Upper lobe of left lung (tissue), 6 donors: ENCODE results near the gene SYMPK. TPM values are rescaled to one million over a fixed set of nuclear protein-coding genes. Genes with fewer than 3 reads are reported as not detected.

Experiments used
- ATAC-seq, 2 donors: fragments of 200-7000 bp; cut with Tn5 transposase; one replicate each; pipeline ENCODE4 v1.9.1; 2022; ENCODE audit warnings: mild to moderate bottlenecking in 2 of 2, moderate library complexity in 2 of 2; ENCODE audit not compliant: low FRiP score in 2 of 2
- DNase-seq, 2 donors: peaks; one replicate each; pipeline ENCODE4 v3.0.0-alpha.2; 2019 to 2020
- H3K27ac ChIP-seq, 4 donors: fragments of 200-600 bp; sonication (generic); one replicate each; pipeline ENCODE4 v1.5.1; 2016 to 2019
- H3K27me3 ChIP-seq, 4 donors: fragments of 200-600 bp; sonication (generic); one replicate each; pipeline ENCODE4 v1.5.1; 2017 to 2019
- H3K36me3 ChIP-seq, 4 donors: fragments of 200-600 bp; sonication (generic); one replicate each; pipeline ENCODE4 v1.5.1; 2016 to 2019
- H3K4me1 ChIP-seq, 4 donors: fragments of 200-600 bp; sonication (generic); one replicate each; pipeline ENCODE4 v1.5.1; 2018 to 2019
- H3K4me3 ChIP-seq, 4 donors: fragments of 200-600 bp; sonication (generic); one replicate each; pipeline ENCODE4 v1.5.1; 2017 to 2019; ENCODE audit warnings: mild to moderate bottlenecking in 2 of 4, moderate library complexity in 1 of 4
- H3K9me3 ChIP-seq, 4 donors: fragments of 200-600 bp; sonication (generic); one replicate each; pipeline ENCODE4 v1.5.1; 2018 to 2019
- CTCF ChIP-seq, 6 experiments: fragments of 450-650 bp in 4 of 6; fragments of 200-600 bp in 2 of 6; sonication (generic) in 2 of 6; IDR thresholded peaks; one replicate each; pipeline ENCODE4 v1.5.1; 2016 to 2019; ENCODE audit warnings: antibody characterized with exemption in 6 of 6
- EP300 ChIP-seq, 4 donors: sonication (generic); formaldehyde crosslinking; IDR thresholded peaks; one replicate each; pipeline ENCODE4 v1.5.1; 2017; ENCODE audit warnings: antibody characterized with exemption in 4 of 4, control low read depth in 2 of 4
- POLR2A ChIP-seq, 4 donors: fragments of 450-650 bp; IDR thresholded peaks; one replicate each; pipeline ENCODE4 v1.5.1; 2016 to 2017; ENCODE audit warnings: antibody characterized with exemption in 4 of 4, mild to moderate bottlenecking in 2 of 4
- POLR2AphosphoS5 ChIP-seq, 2 donors: sonication (generic); formaldehyde crosslinking; IDR thresholded peaks; one replicate each; pipeline ENCODE4 v1.5.1; 2017; ENCODE audit warnings: antibody characterized with exemption in 2 of 2
- WGBS, 2 donors: methylation state at CpG; one replicate each; pipeline ENCODE4 v1.1.5; 2017 to 2018; 5-methylcytosine and 5-hydroxymethylcytosine counted together
- total RNA-seq, 6 donors: library from RNA; depleted of rRNA in 4 of 6; stranded (reverse); fragments of >200 nt in 4 of 6; gene quantifications; one replicate each; pipeline versions ENCODE4 v1.1.0 to v1.2.1, GENCODE V29; 2016 to 2021
- donor health status: DM: no; HTN: no; CAD: no; lungs with moderate emphysema.
- donor health status: DM: no; HTN: yes; CAD: no; lungs with severe emphysema.

SYMPK gene
- total RNA-seq, 6 donors from 2014 or later, result 35.0 to 345 (median 76.0) TPM

DNA sequence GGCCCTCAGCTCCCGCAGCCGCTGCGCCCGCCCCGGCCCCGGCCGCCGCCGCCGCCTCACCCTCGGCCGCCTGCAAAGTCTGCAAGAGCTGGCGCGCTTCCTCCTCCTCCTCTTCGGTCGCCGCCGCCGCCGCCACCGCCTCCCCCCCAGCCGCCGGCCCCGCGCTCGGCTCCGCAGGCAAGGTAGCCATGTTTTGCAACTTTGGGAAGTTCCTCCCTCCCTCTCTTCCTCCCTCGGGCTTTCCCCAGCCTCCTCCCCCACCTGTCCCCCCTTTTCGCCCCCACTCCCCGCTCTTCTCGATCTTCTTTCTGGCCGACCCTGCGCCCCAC, 94.3 kb downstream of the SYMPK start:
- Histone ChIP-seq H3K27ac (peak overlapping the region; percentile 83 to 97 (median 95)), H3K9me3 (no peaks in the 10 kb centered on the region), H3K4me1 (peaks cover 30 to 70% (median 37%) of the 10 kb centered on the region in 4 donors), H3K27me3 (peaks cover 0 to 3% (median 1%) of the 10 kb centered on the region in 4 donors), H3K36me3 (peaks cover 0 to 8% (median 4%) of the 10 kb centered on the region in 4 donors), H3K4me3 (peak overlapping the region; percentile 60 to 87 (median 82))
- DNase-seq, result peak in 1 of 2 donors; percentile 93
- no peak for TF ChIP-seq CTCF (IDR thresholded peaks at IDR 0.05)
- no peak for TF ChIP-seq EP300 (IDR thresholded peaks at IDR 0.05)
- TF ChIP-seq POLR2AphosphoS5 (IDR thresholded peaks at IDR 0.05), result no peak
- 2 to 3% methylated on average over 6 to 18 of the region's 33 CpGs for WGBS, 2 donors
- no peak for ATAC-seq

- TF ChIP-seq POLR2A (IDR thresholded peaks at IDR 0.05) (peak in 1 of 4 donors; percentile 59), CTCF (IDR thresholded peaks at IDR 0.05) (no peak), POLR2AphosphoS5 (IDR thresholded peaks at IDR 0.05) (peak in 1 of 2 donors; percentile 52), EP300 (IDR thresholded peaks at IDR 0.05) (no peak)
- peaks cover 30 to 70% (median 37%) of the 10 kb centered on the region in 4 donors for H3K4me1 ChIP-seq
- peaks cover 0 to 8% (median under 1%) of the 10 kb centered on the region in 4 donors for H3K36me3 ChIP-seq
- 1 to 9% methylated on average over 14 to 56 of the region's 102 CpGs for WGBS, 2 donors
- H3K27ac ChIP-seq, result peak overlapping the region; percentile 83 to 97 (median 95)
- peaks cover 0 to 3% (median 1%) of the 10 kb centered on the region in 4 donors for H3K27me3 ChIP-seq
- peak; percentile 73 to 93 for DNase-seq
- peak overlapping the region; percentile 60 to 87 (median 82) for H3K4me3 ChIP-seq
- no peak for ATAC-seq
- H3K9me3 ChIP-seq, result no peaks in the 10 kb centered on the region
Observed at GRCh38 chr19:45767881-45768654, 94.9 kb downstream of the SYMPK start.

DNA sequence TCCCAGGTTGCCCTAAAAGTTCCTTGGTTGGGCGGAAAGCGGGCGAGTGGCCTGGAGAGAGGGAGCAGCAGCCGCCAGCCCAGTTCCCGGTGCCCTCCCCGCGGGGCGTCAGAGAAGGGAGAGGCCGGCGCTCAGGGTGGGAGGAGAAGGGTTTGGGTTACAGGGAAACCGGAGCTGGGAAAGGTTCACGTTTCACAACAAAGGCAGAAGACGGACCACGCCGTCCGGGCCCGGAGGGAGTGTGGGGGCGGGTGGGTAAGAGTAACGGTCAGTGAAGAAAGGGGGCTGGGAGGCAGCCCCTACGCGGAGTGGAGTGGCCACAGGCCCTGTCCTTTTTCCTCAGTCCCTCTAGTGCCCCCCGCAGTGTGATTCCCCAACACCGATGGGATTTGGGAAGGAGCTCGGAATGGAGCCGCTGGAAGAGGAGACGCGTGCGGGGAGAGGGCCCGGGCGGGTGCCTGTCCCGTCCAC, 95.5 kb downstream of the SYMPK start:
- H3K4me1 ChIP-seq, result peaks cover 30 to 70% (median 37%) of the 10 kb centered on the region in 4 donors
- peaks cover 0 to 3% (median 1%) of the 10 kb centered on the region in 4 donors for H3K27me3 ChIP-seq
- H3K36me3 ChIP-seq, result peaks cover 0 to 8% (median 0%) of the 10 kb centered on the region in 4 donors
- peak in 1 of 2 donors; percentile 17 for ATAC-seq
- DNase-seq, result peak; percentile 79 to 90
- peak overlapping the region; percentile 60 to 87 (median 82) for H3K4me3 ChIP-seq
- H3K27ac ChIP-seq, result peak overlapping the region; percentile 83 to 97 (median 95)
- 15 to 17% methylated on average over 21 to 26 of the region's 31 CpGs for WGBS, 2 donors
- TF ChIP-seq EP300 (IDR thresholded peaks at IDR 0.05), result no peak
- TF ChIP-seq CTCF (IDR thresholded peaks at IDR 0.05), result no peak
- peak in 1 of 2 donors; percentile 80 for TF ChIP-seq POLR2AphosphoS5 (IDR thresholded peaks at IDR 0.05)
- peak in 2 of 4 donors; percentile 51 to 64 for TF ChIP-seq POLR2A (IDR thresholded peaks at IDR 0.05)
- no peaks in the 10 kb centered on the region for H3K9me3 ChIP-seq

DNA sequence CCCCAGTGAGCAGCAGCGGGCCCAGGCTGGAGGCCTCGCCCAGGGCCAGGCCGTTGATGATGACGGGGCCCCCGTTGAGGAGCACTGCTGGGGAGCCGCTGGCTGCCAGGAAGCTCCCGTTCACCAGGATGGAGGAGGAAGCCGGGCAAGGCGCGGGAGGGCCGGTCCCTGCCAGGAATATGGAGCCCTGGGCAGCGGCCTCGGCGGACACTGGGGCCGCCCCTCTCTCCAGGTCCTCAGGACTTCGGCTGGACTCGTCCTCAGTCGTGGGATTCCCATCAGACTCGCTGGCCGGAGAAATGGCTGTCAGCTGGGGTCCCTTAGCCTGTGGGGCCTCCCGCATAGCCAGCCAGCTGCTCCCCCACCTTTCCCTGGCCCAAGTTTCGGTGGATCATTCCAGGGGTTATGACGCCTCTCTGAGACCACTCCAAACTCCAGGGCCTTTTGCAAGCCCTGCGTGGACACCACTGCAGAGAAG, 96.0 kb downstream of the SYMPK start:
- ATAC-seq (no peak), DNase-seq (peak in 1 of 2 donors; percentile 87)
- 57 to 67% methylated on average over 22 to 24 of the region's 24 CpGs for WGBS, 2 donors

More for the DNA sequence above, 96.0 kb downstream of the SYMPK start:
- Histone ChIP-seq H3K4me3 (peak overlapping the region; percentile 60 to 87 (median 82)), H3K36me3 (peaks cover 0 to 8% (median 0%) of the 10 kb centered on the region in 4 donors), H3K9me3 (no peaks in the 10 kb centered on the region), H3K27ac (peak overlapping the region; percentile 83 to 97 (median 95)), H3K27me3 (peaks cover 0 to 3% (median 1%) of the 10 kb centered on the region in 4 donors), H3K4me1 (peaks cover 30 to 70% (median 37%) of the 10 kb centered on the region in 4 donors)
- TF ChIP-seq POLR2A (IDR thresholded peaks at IDR 0.05) (no peak), EP300 (IDR thresholded peaks at IDR 0.05) (no peak), POLR2AphosphoS5 (IDR thresholded peaks at IDR 0.05) (no peak), CTCF (IDR thresholded peaks at IDR 0.05) (no peak)
